Measurements from ENCODE around the gene HTRA3.

HTRA3 gene

DNA sequence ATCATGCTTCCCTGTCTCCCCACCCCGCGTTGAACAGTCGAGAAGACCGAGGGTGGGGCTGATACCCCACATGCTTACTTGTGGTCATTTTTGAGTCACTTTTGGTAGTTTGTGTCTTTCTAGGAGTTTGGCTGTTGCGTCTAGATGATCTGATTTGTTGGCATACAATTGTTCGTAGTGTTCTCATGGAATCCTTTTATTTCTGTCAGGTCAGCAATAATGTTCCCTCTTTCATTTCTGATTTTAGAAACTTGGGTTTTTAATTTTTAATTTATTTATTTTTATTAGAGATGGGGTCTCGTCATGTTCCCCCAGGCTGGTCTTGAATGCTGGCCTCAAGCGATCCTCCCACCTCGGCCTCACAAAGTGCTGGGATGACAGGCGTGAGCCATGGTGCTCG is 39.5 kb upstream of the HTRA3 start:
- no peak for TF ChIP-seq CTCF (conservative IDR thresholded peaks at IDR 0.05)
- H3K27ac ChIP-seq: no peak overlapping the region

- no peak overlapping the region for H3K27ac ChIP-seq
- no peak for TF ChIP-seq CTCF (conservative IDR thresholded peaks at IDR 0.05)
Observed at GRCh38 chr4:8230891-8231290, 38.7 kb upstream of the HTRA3 start.

DNA sequence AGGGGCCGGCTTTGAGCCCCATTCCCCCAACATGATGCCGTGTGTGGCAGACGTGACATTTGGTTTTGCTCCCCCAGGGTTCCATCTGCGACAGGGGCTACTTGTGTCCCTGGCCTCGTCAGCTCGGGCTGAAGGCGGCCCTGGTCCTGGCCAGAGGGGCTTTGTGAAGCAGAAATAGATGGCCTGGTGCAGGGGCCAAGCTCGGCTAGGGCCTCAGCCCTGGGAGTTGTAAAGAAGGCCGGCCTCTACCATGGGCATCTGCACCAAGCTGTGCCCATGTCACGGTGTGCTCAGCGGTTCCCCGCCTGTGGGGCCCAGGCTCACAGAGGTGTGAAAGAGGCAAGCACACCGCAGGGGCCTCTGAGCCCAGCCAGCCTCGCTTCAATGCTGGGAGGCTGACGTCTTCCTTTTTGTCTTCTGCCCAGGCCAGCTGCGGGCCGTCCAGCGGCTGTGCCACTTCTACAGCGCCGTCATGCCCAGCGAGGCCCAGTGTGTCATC is 38.0 kb upstream of the HTRA3 start:
- no peak overlapping the region for H3K27ac ChIP-seq
- no peak for TF ChIP-seq CTCF (conservative IDR thresholded peaks at IDR 0.05)

DNA sequence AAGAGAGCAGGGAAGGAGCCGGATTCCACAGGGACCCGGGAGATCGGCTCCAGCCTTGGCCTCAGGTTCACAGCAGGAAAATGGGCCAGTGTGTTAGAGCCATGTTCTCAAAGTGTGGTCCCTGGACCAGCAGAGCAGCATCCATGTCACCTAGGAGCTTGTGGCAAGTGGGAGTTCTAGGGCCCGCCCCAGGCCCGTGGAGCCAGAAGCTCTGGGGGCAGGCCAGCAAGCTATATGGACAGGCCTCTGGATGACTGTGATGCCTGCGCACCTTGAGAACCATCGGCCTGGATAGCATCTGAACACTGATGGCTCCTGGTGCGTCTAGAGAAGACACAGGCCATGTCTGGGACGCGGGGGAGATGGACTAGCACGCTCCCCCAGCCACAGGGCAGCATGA is 36.8 kb upstream of the HTRA3 start:
- no peak overlapping the region for H3K27ac ChIP-seq
- no peak for TF ChIP-seq CTCF (conservative IDR thresholded peaks at IDR 0.05)

DNA sequence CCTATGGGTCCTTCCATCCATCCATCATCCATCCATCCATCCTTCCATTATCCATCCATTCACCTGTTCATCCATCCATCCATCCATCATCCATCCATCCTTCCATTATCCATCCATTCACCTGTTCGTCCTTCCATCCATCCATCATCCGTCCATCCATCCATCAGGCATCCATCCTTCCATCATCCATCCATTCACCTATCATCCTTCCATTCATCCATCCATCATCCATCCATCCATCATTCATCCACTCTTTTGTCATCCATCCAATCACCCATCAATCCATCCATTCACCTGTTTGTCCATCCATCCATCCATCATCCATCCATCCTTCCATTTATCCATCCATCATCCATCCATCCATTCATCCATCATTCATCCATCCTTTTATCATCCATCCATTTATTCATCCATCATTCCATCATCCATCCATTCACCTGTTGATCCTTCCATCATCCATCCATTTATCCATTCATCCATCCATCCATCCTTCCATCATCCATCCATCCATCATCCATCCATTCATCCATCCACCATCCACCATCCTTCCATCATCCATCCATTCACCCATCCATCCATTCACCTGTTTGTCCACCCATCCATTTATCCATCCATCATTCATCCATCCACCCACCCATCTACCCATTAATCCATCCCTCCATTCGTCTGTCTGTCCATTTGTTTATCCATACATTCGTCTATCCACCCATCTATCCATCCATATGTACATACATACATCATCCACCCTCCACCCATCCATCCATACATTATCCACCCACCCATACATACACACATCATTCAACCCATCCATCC is 35.7 kb upstream of the HTRA3 start:
- TF ChIP-seq CTCF (conservative IDR thresholded peaks at IDR 0.05): no peak
- no peak overlapping the region for H3K27ac ChIP-seq

DNA sequence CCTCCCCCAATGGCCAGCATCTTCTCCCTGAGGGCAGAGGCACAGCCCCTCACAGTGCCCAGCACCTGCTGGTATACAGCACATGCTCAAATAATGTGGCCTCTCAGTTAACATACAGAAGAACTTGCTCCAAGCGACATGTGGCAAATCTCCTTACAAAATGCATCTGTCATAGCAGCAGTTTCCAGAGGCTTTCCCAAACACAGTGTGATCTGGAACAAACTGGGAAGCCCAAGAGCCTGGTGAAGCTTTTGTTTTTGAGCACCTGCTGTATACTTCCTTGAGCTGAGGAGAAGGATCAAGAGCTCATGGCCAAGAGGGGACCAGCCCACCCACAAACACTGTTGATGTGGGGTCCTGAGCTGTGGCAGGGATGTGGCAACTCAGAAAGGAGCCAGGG is 34.8 kb upstream of the HTRA3 start:
- H3K27ac ChIP-seq: no peak overlapping the region
- no peak for TF ChIP-seq CTCF (conservative IDR thresholded peaks at IDR 0.05)

GRCh38 chr4:8235224-8235623 is 34.3 kb upstream of the HTRA3 start:
- no peak overlapping the region for H3K27ac ChIP-seq
- TF ChIP-seq CTCF (conservative IDR thresholded peaks at IDR 0.05): no peak

Data from VCaP (cell line).